Lower leg skin (tissue), 3 donors: ENCODE results near the gene SCN4B.

Experiments used
- POLR2A ChIP-seq, 2 donors: fragments of 450-650 bp; IDR thresholded peaks; one replicate each; pipeline ENCODE4 v1.6.1; 2016 to 2017; ENCODE audit warnings: antibody characterized with exemption in 2 of 2, mild to moderate bottlenecking in 1 of 2, moderate library complexity in 1 of 2
- TF ChIP-seq, protein P1 (sequence below), 3 donors: fragments of 450-650 bp; IDR thresholded peaks; one replicate each; pipeline ENCODE4 v1.5.1; 2016; ENCODE audit warnings: antibody characterized with exemption in 3 of 3, mild to moderate bottlenecking in 3 of 3, moderate library complexity in 2 of 3

DNA sequence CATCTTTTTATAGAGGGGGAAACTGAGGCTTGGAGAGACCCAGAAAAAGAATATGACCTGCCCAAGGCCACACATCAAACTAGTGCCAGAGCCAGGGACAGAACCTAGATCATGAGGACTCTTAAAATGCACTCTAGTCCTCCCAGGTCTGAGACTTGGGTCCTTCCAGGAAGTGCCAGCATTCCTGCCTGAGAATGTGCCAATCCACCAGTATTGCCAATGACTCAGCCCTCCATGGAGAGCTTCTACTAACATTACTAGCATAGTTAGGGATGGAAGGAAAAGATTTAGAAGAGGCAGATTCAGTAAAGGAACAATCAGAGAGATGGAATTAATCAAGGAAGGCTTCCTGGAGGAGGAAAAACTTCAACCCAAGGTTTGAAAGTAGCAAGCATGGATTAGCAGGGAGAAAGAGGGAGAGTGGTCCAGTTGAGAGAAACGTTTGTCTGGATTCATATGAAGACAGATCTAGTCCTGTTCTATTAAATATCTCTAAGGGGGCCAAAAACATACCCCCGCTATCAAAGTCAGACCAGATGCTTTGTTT, 45.8 kb downstream of the SCN4B start:
- TF ChIP-seq, protein P1, sequence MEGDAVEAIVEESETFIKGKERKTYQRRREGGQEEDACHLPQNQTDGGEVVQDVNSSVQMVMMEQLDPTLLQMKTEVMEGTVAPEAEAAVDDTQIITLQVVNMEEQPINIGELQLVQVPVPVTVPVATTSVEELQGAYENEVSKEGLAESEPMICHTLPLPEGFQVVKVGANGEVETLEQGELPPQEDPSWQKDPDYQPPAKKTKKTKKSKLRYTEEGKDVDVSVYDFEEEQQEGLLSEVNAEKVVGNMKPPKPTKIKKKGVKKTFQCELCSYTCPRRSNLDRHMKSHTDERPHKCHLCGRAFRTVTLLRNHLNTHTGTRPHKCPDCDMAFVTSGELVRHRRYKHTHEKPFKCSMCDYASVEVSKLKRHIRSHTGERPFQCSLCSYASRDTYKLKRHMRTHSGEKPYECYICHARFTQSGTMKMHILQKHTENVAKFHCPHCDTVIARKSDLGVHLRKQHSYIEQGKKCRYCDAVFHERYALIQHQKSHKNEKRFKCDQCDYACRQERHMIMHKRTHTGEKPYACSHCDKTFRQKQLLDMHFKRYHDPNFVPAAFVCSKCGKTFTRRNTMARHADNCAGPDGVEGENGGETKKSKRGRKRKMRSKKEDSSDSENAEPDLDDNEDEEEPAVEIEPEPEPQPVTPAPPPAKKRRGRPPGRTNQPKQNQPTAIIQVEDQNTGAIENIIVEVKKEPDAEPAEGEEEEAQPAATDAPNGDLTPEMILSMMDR (IDR thresholded peaks at IDR 0.05), result no peak
- no peak for TF ChIP-seq POLR2A (IDR thresholded peaks at IDR 0.05)
